ENCODE results near the gene MYO1B. TPM values are rescaled to one million over a fixed set of nuclear protein-coding genes. Genes with fewer than 3 reads are reported as not detected.

MYO1B gene
- total and polyA plus RNA-seq, 10 of the 15 experiments (the other 5 are each of a cell fraction or from before 2014, with no cell fraction given) = 0.10 to 4.2 (median 1.6) TPM

- 0 out of 2 replicates have a peak, but pooled peaks have one; percentile 30 for TF ChIP-seq PKNOX1 (IDR thresholded peaks at IDR 0.05)
- no peak for TF ChIP-seq SMAD5 (IDR thresholded peaks at IDR 0.05; ENCODE audit: low read depth)
- peak; percentile 66; the same call in 1 of the 2 replicates for TF ChIP-seq IRF4 (IDR thresholded peaks at IDR 0.05; ENCODE audit: low read depth, low read length)
- TF ChIP-seq RUNX3 (IDR thresholded peaks at IDR 0.05; ENCODE audit: low read length) = peak; percentile 47
- 0 out of 4 replicates have a peak, but pooled peaks of 1 of the 2 experiments have one; percentile 35 for TF ChIP-seq EP300 (IDR thresholded peaks at IDR 0.05; ENCODE audit: borderline replicate concordance in 1 of 2, control insufficient read depth in 1 of 2, low read depth in 2 of 2, low read length in 2 of 2)
- TF ChIP-seq IKZF2 (IDR thresholded peaks at IDR 0.05) = peak; percentile 43 to 54; a peak in 3 of 4 replicates
- TF ChIP-seq HSF1 (IDR thresholded peaks at IDR 0.05; ENCODE audit: low read depth, low read length) = no peak
- TF ChIP-seq SKIL (IDR thresholded peaks at IDR 0.05; ENCODE audit: low read depth, poor library complexity, severe bottlenecking) = no peak
- no peak for TF ChIP-seq SRF (IDR thresholded peaks at IDR 0.05; ENCODE audit: low read depth in 2 of 2, low read length in 2 of 2)
- no peak for TF ChIP-seq RCOR1 (conservative IDR thresholded peaks at IDR 0.05; ENCODE audit: low read depth, low read length)
- peak; percentile 70 for TF ChIP-seq PBX3 (IDR thresholded peaks at IDR 0.05; ENCODE audit: insufficient replicate concordance, low read depth, low read length)
- 0 out of 4 replicates have a peak, but pooled peaks of 1 of the 2 experiments have one; percentile 21 for TF ChIP-seq BHLHE40 (IDR thresholded peaks at IDR 0.05; ENCODE audit: borderline replicate concordance in 1 of 2, low read depth in 2 of 2, low read length in 1 of 2)
- no peak for TF ChIP-seq E2F8 (IDR thresholded peaks at IDR 0.05; ENCODE audit: low read depth, partially characterized antibody)
- TF ChIP-seq RBBP5 (conservative IDR thresholded peaks at IDR 0.05) = no peak
- peak; percentile 38; the same call in 1 of the 2 replicates for TF ChIP-seq IKZF1 (conservative IDR thresholded peaks at IDR 0.05)
- TF ChIP-seq ELK1 (IDR thresholded peaks at IDR 0.05; ENCODE audit: low read depth, low read length) = no peak
- TF ChIP-seq MYC (IDR thresholded peaks at IDR 0.05; ENCODE audit: insufficient read depth, insufficient read length, insufficient replicate concordance, low read length, severe bottlenecking) = no peak
- no peak for TF ChIP-seq SUPT20H (IDR thresholded peaks at IDR 0.05; ENCODE audit: borderline replicate concordance, control insufficient read depth, low read depth, low read length)
These were observed 131.9 kb downstream of the MYO1B start (continued) for GRCh38 chr2:191376981-191377629.

Data from GM12878 (cell line).